GM21576 (cell line): ENCODE data around the gene MBNL2.

ENCODE experiments used
- ATAC-seq: cut with Tn5 transposase; IDR thresholded peaks from one replicate; pipeline ENCODE4 v1.9.1; 2021; ENCODE audit warnings: mild to moderate bottlenecking, moderate library complexity; ENCODE audit not compliant: unreplicated experiment

MBNL2 gene

GRCh38 chr13:97221989-97222700, at the start of gene MBNL2:
MBNL2 (plus strand) TSS chr13:97222333; CDS start chr13:97276236, 53,903 bp downstream.
- ATAC-seq = peak; percentile 95

GRCh38 chr13:97174638-97175037, 47.5 kb upstream of the MBNL2 start:
- ATAC-seq = no peak

- ATAC-seq = no peak
Measured at GRCh38 chr13:97175041-97175440, 47.1 kb upstream of the MBNL2 start.

GRCh38 chr13:97179501-97179900, 42.6 kb upstream of the MBNL2 start:
- ATAC-seq = no peak

GRCh38 chr13:97182111-97182890, 39.8 kb upstream of the MBNL2 start:
- ATAC-seq = no peak

- ATAC-seq = no peak
Measured at GRCh38 chr13:97185291-97185690, 36.8 kb upstream of the MBNL2 start.

GRCh38 chr13:97185751-97186150, 36.4 kb upstream of the MBNL2 start:
- ATAC-seq = no peak

GRCh38 chr13:97188207-97188606, 33.9 kb upstream of the MBNL2 start:
- no peak for ATAC-seq

- no peak for ATAC-seq
Measured at GRCh38 chr13:97189928-97190327, 32.2 kb upstream of the MBNL2 start.

- no peak for ATAC-seq
Measured at GRCh38 chr13:97191142-97191541, 31.0 kb upstream of the MBNL2 start.

- ATAC-seq = no peak
Measured at GRCh38 chr13:97191615-97192014, 30.5 kb upstream of the MBNL2 start.

GRCh38 chr13:97192166-97192565, 30.0 kb upstream of the MBNL2 start:
- ATAC-seq = no peak

- ATAC-seq = no peak
Measured at GRCh38 chr13:97193577-97193976, 28.6 kb upstream of the MBNL2 start.

- ATAC-seq = no peak
Measured at GRCh38 chr13:97194479-97194878, 27.7 kb upstream of the MBNL2 start.

- no peak for ATAC-seq
Measured at GRCh38 chr13:97196340-97196739, 25.8 kb upstream of the MBNL2 start.

GRCh38 chr13:97198753-97199152, 23.4 kb upstream of the MBNL2 start:
- no peak for ATAC-seq

GRCh38 chr13:97199451-97199850, 22.7 kb upstream of the MBNL2 start:
- no peak for ATAC-seq

GRCh38 chr13:97200081-97200942, 21.8 kb upstream of the MBNL2 start:
- no peak for ATAC-seq

- ATAC-seq = no peak
Measured at GRCh38 chr13:97202761-97203160, 19.4 kb upstream of the MBNL2 start.

GRCh38 chr13:97205465-97205864, 16.7 kb upstream of the MBNL2 start:
- no peak for ATAC-seq

GRCh38 chr13:97205982-97206381, 16.2 kb upstream of the MBNL2 start:
- ATAC-seq = no peak
